Measurements from ENCODE around the gene USPL1.

The USPL1 gene

DNA sequence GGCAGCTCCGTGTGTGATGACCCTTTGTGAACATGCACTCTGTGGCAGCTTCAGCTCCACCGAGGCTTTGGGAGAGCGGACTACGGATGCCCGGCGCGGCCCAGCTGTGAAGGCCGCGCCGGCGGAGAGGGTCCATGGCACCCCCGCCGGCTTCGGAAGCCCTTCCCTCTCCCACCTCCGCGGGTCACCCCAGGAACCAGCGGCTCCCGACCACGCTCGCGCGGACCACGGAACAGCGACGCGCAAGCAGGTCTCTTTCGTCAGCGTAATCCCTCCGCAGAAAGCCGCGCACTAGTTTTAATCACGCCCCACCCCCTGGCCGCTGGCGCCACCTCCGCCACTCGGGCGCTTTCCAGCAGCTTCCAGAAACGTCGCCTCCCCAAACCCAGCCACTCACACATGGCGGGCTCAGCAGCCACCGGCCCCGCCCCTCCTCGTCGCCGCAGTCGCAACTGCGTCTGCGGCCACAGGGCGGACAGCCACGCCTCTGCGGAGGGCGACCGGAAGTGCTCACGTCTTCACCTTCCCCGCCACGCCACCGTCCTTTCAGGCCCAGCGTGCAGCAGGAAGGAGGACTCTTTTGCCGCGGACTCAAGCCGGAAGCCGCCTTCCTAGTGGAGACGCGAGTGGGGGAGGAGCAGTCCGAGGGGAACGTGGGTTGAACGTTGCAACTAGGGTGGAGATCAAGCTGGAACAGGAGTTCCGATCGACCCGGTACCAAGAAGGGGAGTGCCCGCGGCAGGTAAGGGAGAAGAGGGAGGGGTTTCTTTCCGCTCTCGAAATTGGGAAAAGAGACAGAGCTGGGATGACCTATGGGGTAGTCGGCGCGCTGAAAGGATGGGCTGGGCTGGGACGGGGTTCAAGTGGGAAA is at the start of gene USPL1:
Gene USPL1 (plus strand): TSS at position 606 of the 871 bp plus-strand sequence. CDS start 3,221 bp downstream, outside the sequence.
- H3K4me3 ChIP-seq (ENCODE audit: control insufficient read depth, low read depth, low read length) = peak within 1 kb of the TSS; percentile 98
- TF ChIP-seq, protein P1, sequence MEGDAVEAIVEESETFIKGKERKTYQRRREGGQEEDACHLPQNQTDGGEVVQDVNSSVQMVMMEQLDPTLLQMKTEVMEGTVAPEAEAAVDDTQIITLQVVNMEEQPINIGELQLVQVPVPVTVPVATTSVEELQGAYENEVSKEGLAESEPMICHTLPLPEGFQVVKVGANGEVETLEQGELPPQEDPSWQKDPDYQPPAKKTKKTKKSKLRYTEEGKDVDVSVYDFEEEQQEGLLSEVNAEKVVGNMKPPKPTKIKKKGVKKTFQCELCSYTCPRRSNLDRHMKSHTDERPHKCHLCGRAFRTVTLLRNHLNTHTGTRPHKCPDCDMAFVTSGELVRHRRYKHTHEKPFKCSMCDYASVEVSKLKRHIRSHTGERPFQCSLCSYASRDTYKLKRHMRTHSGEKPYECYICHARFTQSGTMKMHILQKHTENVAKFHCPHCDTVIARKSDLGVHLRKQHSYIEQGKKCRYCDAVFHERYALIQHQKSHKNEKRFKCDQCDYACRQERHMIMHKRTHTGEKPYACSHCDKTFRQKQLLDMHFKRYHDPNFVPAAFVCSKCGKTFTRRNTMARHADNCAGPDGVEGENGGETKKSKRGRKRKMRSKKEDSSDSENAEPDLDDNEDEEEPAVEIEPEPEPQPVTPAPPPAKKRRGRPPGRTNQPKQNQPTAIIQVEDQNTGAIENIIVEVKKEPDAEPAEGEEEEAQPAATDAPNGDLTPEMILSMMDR (conservative IDR thresholded peaks at IDR 0.05; ENCODE audit: control insufficient read depth, insufficient read depth, low read depth, low read length) = no peak
- peak; percentile 99 for DNase-seq (ENCODE audit: low read depth)

DNA sequence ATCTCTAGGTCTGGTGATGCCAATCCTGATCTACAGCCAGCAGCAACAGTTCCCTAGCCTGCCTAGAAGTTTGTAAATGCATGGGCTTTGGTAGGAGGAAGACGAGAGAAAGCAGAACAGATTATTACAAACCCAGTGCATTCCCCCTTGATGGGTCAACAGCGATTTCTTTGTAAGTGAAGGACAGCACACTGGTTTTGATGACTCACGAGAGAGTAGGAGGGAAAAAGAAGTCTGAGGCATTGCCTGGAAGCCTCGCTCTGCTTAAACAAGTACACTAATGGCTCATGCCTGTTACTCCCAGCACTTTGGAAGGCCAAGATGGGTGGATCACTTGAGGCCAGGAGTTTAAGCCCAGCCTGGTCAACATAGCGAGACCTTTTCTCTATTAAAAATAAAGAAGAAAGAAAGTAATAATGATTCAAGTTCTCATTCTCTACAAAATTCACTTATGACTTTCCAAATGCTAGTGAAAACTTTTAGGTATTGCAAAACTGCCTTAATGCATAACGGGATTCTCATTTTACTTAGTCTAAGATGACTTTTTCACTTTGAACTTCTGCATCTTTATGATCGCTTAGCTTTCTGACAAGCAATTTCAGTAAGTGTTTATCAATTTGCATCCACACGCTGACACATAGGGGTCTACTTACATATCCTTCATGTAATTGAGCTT is 47.7 kb upstream of the USPL1 start:
- H3K4me3 ChIP-seq (ENCODE audit: control insufficient read depth, low read depth, low read length) = no peak overlapping the region
- TF ChIP-seq, protein P1 (conservative IDR thresholded peaks at IDR 0.05; ENCODE audit: control insufficient read depth, insufficient read depth, low read depth, low read length) = no peak
- peak; percentile 98 for DNase-seq (ENCODE audit: low read depth)

DNA sequence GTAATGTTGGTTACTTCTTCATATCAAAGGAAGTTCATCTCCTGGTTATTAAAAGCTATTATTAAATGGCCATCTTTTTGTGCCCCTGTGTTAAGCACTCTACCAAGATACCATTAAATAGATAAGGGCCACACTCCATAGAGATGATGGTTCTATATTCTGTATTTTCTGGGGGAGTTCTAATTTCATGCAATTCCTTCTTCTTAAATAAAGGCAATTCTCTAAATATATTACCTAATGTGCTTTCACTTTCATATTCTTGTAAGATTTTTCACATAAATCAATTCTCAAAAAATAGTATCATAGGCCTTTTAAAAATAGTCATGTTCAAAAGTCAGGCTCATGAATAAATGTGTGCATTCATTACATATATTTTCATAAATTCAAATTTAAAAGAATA is 47.0 kb upstream of the USPL1 start:
- TF ChIP-seq, protein P1 (conservative IDR thresholded peaks at IDR 0.05; ENCODE audit: control insufficient read depth, insufficient read depth, low read depth, low read length) = no peak
- DNase-seq (ENCODE audit: low read depth) = no peak
- H3K4me3 ChIP-seq (ENCODE audit: control insufficient read depth, low read depth, low read length) = no peak overlapping the region

DNA sequence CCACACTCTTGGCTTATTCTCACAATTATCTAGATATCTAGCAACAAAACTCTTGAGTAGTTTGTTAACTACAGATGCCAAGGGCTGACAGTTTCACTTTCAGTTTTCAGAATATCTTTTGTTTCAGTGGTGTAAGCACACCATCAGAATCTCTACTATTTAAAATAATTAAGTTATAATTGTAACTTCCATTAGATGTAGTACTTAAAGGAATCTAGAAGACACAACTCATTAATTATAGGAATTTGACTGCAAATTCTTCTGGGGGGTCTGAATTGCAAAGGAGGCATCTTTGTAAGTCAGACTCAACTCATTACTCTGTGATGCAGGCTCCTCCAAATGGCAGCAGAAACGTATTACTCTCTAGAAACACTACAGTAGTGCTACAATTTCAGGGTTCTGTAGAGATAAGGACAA is 44.9 kb upstream of the USPL1 start:
- TF ChIP-seq, protein P1 (conservative IDR thresholded peaks at IDR 0.05; ENCODE audit: control insufficient read depth, insufficient read depth, low read depth, low read length) = peak; percentile 43
- H3K4me3 ChIP-seq (ENCODE audit: control insufficient read depth, low read depth, low read length) = peak overlapping the region; percentile 35
- peak; percentile 68 for DNase-seq (ENCODE audit: low read depth)

DNA sequence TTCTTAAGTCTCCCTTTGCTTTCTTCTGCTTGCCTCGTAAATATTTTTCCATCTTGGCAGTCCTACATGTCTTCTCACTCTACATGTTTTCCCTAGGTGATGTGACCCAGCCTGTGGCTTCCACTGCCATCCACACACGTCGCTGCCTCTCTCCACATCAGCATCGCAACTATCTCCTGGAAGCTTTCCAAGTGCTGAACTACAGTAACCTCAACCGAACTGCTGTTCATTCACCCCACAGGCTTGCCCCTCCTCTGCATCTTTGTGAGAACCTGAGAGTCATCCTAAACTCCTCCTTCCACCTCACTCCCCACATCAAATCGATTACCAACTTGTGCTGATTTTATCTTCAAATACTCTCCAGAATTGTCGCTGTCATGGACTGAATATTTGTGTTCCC is 41.2 kb upstream of the USPL1 start:
- peak; percentile 58 for DNase-seq (ENCODE audit: low read depth)
- TF ChIP-seq, protein P1 (conservative IDR thresholded peaks at IDR 0.05; ENCODE audit: control insufficient read depth, insufficient read depth, low read depth, low read length) = no peak
- H3K4me3 ChIP-seq (ENCODE audit: control insufficient read depth, low read depth, low read length) = no peak overlapping the region

DNA sequence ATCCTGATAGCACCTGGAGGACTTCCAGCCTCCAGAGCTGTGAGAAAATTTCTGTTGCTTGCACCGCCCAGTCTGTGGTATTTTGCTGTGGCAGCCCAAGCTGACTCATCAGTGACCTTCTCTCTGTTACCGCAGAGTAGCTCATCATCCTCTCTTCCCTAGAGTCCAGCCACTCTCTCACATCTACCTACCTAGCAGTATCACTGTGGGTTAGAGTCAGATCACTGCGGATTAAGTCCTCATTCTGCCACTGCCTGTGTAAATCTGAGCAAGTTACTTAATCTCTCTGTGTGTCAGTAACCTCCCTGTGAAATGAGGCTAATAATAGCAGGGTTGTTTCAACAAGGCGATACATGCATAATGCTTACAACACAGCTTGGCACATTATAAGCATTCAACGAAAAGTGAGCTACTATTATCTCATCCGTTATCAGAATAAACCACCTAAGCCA is 40.3 kb upstream of the USPL1 start:
- DNase-seq (ENCODE audit: low read depth) = peak; percentile 96
- H3K4me3 ChIP-seq (ENCODE audit: control insufficient read depth, low read depth, low read length) = no peak overlapping the region
- TF ChIP-seq, protein P1 (conservative IDR thresholded peaks at IDR 0.05; ENCODE audit: control insufficient read depth, insufficient read depth, low read depth, low read length) = no peak

Data from fibroblast of mammary gland (primary cell).